Inflammatory macrophage treated with lipopolysaccharide for 4 hours (primary cell): Measurements from ENCODE around the gene GADL1.

Source experiments
- DNase-seq: peaks from one replicate; pipeline ENCODE4 v3.0.0-alpha.2; 2020

GADL1 gene

DNA sequence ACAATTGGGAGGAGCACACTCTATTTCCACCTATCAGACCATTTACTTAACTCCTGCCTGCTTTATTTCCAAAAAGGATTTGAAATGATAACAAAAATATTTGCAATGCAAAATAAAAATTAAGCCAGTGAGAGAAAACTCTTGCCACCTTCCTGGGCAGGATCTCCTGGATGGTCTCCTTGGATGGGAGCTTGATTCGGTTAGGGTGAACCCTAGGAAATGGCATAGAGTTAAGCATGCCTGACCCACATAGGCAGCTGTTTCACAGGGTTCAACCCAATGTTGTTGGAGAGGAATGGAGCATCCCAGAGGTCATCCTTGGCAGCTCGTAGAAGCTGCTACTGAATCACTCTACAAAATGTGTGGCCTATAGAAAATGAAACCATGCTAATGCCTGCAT is 204.3 kb downstream of the GADL1 start:
- DNase-seq = no peak

DNA sequence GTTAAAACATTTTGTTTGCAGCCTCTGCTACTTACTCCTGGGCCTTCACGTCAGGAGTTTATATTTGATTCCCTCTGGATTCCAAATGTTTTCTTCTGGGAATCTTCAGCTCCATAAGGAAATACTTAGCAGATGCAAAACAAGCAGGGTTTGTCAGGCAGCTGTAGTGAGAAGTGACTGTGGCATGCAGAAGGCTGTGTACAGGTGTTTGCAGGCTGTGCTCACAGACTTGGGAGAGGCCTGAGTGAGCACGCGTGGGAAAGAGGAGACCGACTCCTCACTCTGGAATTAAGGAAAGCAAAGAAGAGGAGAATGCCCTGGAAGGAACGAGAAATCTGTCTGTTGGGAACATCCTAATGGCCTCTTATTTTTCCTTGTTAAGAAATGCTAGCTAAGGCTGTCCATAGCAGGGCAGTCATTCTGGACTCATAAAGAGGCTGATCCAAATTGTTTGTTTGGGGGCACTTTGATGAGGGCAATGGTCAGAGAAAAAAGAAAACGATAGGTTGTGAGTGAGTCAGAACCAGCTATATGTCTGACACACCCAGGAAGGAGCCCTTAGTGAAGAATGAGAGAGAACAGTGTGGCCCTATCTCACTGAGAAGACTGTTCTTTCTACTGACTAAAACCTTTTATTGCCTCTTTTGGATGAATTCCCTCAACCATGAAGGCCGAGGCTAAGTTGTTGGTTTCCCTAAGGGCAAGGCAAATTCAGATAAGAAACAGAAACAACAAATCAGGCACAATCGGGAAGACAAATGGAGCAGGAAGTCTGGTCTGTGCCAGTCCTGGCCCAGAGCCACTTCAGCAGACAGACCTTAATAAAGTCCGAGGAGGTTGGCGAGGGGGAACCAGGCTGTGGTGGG is 205.5 kb downstream of the GADL1 start:
- DNase-seq = no peak

DNA sequence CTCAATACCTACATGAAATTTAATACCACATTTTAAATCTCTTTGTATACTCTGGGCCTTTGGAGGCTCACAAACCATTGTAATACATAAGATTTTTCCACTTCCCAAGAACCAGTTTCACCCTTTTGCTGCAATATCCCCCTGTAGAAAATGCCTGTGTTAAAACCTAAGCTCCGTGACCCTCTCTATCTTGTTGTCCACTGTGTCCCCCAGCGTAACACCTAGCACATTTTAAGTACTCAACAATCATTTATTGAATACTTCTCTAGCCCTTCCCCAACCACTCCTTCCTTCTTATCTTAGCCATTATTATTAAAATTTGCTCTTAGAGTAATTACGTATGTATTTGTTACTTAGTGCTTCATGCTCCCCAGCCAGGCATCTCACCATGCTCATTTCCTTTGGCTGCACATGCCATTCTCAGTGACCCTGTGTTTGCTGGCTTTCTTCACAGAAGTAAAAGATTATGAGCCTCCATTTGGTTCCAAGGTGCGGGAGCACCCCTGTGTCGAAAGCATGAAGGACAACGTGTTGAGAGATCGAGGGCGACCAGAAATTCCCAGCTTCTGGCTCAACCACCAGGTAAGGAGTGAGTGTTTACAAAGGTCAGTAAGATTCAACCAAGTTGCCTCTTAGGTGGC is 206.4 kb downstream of the GADL1 start:
- no peak for DNase-seq

DNA sequence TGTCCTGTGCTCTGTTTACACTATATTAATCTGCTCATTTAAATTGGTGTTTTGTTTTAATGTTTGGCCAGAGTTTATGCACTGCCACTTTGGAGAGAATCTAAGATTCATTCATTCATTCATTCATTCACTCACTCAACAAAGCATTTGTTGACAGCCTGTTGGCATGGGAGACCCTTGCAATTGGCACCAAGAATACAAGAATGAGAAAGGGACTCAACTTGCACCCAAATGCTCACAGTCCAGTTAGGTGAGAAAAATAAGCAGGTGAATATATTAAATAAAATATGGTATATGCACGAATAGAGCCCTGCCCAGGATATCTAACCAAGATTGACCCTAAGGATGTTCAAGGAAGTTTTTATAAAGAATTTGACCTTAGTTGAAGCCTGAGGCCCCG is 207.7 kb downstream of the GADL1 start:
- DNase-seq = no peak

DNA sequence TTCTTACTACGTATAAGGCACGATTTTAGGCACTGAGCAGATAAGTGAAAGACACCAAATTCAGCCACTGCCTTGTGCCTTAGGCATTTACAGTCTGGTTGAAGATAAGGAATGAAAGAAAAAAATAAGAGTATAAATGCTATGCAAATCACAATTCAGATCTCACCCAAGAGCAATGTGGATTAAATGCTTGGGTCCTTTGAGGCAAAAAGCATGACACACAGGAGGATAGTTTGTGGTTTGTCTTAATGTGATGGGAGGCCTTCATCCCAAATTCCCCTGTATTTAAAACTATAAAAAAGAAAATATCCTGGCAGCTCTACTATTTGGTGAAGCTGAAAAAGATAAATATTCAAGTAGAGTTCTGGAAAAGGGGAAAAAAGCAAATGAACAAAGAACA is 208.3 kb downstream of the GADL1 start:
- DNase-seq = no peak

DNA sequence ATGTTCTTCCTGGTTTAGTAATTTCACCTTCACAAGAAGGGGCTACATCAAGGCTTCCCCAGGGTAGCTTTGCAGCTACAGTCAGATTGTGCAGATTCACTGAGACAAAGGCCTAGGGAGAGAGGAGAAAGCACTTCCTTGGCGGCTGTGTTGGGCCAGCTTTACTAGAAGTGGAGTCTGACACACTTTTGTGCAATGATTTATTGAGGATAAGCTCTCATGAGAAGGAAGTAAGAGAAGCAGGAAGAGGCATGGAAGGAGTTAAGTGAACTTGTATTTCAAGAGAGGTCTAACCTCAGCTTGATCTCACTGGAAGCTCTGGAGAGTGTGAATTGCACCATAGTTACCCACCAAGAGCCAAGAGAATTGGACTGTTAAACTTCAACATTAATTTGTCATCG is 209.2 kb downstream of the GADL1 start:
- no peak for DNase-seq

DNA sequence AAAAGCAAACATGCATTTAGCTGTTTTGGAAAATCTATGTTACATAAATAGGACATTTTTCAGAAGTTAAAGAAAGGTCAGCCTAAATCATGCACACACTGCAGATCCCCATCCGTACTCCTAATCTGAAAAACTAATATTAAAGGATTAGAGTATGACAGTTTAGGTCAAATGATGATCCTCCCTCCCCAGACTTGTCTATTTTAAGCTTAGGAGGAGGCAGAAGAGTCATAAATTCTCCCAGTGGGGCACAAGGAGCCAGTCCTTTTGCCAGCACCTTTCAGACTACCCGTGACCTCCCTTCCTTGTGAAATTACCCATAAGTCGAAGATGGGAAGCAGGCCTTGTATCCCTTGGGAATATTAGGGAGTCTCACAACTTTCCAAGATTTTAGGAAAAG is 210.1 kb downstream of the GADL1 start:
- DNase-seq = no peak

DNA sequence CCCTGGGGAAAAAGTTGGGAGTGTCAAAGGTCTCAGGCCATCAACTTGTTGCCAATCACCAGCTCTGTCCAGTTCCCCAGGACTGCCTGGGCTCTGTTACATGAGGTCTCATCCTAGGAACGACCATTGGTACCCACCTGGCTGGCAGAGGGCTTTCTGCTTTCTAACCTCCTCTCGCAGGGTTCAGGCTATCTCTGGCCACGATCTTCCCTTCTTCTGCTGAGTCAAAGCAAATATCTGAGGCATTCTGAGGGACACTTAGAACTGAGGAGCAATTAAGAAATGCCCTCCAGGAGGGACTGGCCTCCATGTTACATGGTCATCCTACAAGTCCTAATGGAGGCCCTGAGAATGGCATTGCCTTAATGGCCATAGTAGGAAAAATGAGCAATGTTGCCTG is 210.7 kb downstream of the GADL1 start:
- no peak for DNase-seq

DNA sequence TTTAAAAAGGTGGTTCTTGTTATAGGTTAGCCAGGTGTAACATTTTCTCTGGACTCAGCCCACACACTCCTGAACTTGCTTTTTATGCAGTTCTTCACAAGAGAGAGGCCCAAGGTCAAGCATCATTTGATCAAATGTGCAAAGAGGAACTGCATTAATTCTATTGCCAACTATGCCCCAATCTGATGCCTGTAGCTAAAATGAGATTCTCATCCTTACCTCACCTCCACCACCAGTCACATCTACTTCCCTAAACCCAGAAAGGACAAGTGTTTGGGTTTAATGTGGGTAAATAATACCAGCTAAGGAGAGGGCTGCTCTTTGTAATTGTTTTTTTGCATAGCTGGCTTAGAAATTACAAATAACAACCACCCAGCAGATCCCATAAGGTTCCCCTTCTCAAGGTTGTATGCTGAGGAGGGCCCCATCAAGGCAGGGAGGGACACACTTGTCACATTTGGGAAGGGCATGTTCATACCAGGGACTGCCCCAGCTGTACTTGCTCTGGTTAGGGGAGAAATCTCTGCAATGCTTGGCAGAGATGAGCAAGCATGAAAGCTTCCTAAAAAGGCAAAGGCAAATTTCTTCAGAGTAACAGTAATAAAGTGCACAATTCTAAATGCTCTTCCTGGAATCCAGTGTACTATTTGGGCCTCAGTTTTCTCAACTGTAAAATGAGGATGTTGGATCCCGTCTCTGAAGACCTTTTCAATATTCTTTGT is 211.9 kb downstream of the GADL1 start:
- DNase-seq = peak; percentile 54

DNA sequence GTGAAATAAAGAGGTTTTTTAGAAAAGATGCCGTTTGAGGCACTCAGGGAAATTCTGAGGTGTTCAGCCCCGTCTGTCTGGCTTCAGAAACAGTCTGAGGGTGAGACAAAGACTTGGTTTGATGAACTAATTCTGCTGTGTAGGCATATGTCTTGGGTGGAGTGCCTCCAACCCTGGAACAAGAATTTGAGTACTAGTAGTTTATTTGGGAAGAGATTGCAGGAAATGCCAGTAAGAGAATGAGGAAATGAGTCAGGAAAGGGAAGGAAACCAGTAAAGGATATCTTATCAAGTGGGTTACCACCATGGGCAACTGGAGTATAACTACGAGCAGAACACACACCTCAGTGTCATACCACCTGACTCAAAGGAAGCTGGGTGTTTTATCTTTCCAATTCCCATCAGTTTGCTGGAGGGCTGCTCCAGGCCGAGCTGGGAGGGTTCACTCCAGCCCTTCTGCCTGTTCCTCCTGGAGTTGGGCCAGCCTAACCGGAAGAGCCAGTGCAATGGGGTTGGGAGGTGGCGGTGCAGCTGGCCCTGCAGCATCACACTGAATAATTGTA is 212.7 kb downstream of the GADL1 start:
- DNase-seq = no peak

DNA sequence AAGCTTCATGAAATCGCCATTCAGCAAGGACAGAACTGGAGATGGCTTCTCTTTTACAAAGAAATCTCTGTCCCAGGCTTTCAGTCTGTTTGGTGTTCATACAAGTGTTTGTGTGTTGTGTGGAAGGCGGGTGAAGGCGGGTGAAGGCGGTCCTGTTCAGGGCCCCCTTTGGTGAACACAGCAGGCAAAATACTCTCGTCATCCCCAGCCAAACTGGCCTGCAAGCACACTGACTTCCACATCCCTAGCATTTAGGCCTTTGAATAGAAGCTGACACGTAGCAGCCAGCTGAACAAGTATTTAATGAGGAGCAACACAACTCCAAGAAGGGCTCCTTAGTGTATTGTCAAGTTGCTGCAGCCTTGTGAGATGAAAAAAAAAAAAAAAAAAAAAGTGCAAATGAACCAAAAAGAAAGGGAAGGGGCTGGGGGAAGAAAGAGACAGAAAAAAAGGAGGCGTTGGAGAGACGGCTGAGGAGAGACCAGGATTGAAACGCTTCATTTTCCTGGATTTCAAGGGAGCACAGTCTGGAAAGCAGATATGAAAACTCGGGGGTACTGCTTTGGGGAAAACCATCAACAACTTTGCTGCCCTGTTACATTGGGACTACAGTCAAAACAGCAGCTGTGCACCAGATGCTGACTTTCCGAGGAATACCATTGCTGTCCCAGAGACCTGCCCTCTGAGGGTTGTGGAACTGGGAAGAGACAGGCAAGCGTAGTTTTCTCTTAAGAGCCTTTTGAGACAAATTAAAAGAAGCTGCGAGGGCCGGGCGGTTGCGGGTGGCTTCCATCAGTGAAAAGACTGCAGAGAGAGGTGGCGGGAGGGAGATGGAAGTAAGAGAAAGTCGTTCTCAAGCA is 213.4 kb downstream of the GADL1 start:
- DNase-seq = no peak

DNA sequence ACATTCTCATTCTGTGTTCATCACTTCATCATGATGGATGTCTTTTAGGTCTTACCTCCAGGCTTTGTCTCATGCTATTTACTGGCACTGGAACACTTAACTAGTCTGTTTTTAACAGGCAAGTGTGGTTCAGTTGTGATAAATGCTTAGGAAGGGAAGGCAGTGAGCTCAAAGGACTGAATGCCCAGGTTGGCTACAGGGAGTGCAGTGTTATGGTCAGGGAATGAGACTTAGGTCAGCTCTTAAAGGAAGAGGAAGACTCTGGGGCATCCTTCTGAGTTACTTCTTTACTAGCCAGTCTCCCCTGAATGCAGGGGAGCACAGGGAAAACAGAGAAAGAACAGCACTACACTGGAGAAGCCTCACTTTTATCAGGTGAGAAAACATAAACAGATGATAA is 215.4 kb downstream of the GADL1 start:
- DNase-seq = no peak

DNA sequence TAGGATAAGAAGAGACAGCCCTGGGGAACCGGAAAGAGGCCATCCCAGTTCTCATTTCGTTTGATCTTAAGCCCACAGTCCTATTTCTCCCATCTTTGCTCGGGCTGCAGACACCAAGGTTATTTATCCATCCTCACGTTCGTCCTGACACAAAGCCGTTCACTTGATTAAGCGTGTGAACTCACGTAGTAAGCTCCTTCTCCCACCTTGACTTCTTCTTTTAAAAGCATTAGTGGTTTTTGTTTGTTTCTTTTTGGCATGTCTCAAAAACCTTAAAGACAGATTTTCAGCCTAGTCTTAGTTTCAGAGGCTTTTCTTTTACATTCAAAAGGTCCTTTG is 217.1 kb downstream of the GADL1 start:
- DNase-seq = no peak

DNA sequence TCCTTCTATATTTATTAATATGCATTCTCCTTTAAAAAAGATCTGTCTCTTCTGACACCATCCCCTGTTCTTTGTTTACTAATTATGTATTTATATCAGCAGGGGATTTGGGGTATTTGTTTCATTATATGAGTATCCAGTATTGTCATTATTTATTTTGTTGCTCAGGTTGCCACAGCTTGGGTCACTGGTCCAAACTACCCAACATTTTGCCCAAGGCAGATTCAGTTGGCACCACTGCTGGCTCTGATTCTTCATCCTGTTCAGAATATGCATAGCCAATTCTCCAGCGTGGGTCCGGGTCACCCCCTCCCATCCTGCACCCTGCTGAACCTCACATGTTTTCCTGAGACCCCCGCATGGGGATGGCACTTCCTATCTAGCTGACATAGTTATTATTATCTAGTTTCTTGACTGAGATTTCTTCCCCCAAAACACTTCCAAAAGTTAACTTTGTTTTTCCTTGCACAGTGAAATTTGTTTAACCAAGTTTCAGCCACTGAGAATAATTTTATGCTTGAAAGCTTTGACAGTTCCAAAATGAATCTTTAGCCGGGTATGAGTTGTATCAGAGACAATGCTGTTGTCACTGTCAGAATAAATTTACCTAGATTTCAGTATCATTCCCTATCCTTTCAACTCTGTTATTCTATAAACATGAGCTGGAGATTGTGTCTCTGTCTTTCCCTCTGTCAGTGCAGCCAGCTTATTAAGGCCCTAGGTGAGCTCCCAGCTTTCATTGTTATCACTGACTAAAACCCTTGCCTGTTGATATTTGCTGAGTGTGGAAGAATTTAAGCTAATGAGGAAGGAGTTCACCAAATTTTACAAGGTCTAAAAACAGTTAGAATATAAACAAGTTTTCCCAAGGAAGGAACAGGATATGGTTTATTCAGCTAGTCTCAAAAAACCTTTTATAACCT is 217.8 kb downstream of the GADL1 start:
- no peak for DNase-seq
